Measurements from ENCODE around the gene SOWAHA.

DNA sequence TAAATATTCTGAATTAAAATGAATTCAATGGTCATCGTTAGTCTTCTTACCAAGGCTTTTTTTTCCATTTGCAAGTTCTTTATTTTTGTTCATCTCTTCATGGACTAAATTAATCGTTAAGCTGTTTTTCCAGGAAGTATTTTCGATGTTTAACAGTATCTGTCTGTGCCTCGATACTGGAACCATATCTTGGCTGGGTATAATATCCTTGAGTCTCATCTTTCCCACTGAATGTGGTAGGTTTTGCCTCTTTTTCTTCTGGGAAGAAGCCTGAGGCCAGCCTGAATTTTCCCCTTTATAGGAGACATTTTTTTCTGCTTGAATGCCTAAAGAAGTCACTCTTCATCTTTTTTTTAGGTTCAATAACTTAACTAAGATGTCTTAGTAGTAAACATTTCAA, 32.1 kb upstream of the SOWAHA start:
- TF ChIP-seq, protein P1, sequence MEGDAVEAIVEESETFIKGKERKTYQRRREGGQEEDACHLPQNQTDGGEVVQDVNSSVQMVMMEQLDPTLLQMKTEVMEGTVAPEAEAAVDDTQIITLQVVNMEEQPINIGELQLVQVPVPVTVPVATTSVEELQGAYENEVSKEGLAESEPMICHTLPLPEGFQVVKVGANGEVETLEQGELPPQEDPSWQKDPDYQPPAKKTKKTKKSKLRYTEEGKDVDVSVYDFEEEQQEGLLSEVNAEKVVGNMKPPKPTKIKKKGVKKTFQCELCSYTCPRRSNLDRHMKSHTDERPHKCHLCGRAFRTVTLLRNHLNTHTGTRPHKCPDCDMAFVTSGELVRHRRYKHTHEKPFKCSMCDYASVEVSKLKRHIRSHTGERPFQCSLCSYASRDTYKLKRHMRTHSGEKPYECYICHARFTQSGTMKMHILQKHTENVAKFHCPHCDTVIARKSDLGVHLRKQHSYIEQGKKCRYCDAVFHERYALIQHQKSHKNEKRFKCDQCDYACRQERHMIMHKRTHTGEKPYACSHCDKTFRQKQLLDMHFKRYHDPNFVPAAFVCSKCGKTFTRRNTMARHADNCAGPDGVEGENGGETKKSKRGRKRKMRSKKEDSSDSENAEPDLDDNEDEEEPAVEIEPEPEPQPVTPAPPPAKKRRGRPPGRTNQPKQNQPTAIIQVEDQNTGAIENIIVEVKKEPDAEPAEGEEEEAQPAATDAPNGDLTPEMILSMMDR (IDR thresholded peaks at IDR 0.05; ENCODE audit: low read length): no peak
- no peak for TF ChIP-seq EZH2phosphoT487 (IDR thresholded peaks at IDR 0.05; ENCODE audit: low read length)
